Effector CD8-positive, alpha-beta T cell (primary cell): ENCODE data around the gene LRRC27.

ENCODE experiments used
- DNase-seq: peaks from one replicate; lab custom pipeline; 2025; lab: John Stamatoyannopoulos, UW

Gene LRRC27

DNA sequence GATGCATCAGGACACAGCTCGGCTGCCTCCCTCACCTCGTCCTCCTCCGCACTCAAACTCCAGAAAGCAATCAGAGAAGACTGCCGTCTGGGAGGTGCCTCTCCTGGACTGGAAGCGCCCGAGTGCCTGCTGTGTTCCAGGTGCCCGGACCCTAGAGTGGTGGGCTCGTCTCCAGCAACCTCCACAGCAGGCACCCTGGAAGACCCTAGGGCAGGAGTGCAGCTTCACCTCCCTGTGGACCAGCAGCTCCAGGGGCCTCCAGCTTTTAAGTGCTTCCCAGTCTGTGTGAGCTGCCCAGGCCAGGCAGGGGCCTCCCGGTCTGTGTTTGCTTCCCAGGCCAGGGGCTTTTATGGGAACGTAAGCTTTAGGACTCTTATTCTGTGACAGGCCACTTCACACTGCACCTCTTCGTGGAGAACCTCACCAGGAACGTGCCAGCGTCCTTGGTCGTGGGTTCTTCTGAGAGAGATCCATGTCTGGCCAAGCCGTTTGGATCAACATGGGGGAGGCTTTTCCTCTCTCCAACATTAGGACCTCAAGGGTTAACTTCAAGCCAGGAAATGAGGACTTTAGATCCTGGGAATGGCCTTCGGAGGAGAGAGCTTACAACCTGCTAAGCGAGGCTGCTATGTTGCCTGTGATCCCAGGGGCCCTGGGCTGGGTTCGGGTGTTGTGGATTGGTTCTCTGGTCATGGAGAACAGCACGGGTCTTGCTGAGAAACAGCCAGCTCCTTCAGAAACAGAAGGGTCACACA, 59.1 kb downstream of the LRRC27 start:
- DNase-seq = no peak

DNA sequence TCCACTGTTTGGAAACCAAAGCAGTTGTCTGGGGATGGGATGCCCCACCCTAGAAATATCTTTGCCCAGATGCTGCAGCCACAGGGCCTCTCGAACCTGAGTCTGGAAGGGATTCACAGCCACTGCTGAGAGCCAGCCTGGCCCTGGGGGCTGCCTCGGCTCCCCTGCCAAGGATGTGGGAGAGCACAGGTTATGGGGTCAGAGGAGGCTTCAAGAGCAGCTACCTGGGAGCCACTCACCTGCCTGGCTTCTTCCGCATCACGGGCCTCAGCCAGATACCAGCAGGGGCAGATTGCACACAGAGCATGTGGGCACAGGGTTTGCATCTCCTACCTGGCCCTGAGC, 59.7 kb downstream of the LRRC27 start:
- no peak for DNase-seq

DNA sequence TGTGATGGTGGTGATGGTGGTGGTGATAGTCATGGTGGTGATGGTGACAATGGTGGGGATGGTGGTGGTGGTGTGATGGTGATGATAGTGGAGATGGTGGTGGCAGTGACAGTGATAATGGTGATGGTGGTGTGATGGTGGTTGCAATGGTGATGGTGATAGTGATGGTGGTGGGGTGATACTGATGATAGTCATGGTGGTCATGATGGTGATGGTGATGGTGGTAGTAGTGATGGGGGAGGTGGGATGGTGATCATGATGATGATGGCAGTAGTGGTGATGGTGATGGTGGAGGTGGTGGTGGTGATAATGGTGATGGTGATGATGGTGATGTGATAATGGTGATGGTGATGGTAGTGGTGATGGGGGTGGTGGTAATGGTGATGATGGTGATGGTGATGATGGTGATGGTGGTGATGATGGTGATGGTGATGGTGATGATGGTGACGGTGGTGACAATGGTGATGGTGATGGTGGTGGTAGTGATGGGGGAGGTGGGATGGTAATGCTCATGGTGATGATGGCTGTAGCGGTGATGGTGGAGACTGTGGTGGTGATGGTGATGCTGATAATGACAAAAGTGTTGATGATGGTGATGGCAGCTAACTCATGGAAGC, 60.3 kb downstream of the LRRC27 start:
- no peak for DNase-seq

DNA sequence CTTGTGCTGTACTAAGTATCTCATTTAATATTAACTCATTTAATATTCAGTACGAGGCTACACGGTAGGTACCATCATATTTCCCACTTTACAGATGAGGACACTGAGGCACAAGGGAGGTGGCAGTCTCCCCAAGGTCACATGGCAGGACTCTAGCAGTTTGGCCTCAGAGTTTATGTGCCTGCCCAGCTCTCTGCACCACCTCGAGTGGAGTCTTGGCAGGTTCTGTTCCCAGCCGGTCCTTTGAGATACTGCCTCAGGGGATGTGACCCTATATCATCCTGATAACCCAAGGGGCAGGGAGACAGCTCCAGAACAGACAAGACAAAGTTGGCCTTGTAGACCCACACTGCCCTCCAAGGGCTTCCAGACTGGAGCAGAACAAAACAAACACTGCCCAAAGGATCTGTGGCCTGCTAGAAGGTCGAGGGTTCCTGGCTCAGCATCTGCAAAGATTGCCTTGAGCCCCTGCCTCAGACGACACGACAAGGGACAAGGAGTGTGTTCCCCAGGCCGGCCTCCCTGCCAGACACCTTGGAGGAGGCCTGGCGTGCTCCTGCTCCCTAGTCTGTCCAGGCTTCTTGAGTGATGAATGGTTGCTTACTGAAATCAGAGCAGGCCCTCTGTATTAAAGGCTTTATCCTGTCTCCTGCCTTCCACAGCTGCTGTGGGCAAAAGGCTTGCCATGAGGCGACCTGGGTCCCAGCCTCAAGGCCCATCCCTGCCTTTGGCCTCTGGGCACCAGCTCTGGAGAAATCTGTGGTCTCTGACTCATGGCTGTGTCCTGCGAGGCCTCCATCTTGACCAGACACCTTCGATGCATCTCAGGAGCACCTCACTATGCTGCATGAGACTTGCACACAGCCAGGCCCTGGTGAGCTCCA, 61.1 kb downstream of the LRRC27 start:
- DNase-seq = no peak

DNA sequence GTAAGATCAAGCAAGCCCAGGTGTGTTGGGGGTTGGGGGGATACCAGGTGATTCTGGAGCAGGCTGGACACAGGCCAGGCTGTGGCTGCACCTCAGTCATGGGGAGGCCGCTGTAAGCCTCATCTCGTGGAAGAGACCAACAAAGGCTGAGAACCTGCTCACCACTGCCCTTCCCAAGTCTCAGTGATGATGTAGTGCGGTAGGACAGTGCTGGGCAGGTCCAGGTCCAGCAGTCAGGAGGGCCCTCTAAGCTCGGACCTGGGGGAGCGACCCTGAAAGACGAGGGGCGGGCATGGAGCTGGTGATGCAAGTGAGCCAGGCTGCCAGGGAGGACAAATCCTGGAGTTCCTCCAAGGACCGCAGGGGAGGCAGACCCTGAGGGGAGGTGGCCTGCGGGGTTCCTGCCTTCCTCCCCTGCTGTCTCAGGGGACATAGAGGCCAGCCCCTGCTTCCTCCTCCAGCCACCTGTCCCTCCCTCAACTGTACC, 61.7 kb downstream of the LRRC27 start:
- DNase-seq = no peak

DNA sequence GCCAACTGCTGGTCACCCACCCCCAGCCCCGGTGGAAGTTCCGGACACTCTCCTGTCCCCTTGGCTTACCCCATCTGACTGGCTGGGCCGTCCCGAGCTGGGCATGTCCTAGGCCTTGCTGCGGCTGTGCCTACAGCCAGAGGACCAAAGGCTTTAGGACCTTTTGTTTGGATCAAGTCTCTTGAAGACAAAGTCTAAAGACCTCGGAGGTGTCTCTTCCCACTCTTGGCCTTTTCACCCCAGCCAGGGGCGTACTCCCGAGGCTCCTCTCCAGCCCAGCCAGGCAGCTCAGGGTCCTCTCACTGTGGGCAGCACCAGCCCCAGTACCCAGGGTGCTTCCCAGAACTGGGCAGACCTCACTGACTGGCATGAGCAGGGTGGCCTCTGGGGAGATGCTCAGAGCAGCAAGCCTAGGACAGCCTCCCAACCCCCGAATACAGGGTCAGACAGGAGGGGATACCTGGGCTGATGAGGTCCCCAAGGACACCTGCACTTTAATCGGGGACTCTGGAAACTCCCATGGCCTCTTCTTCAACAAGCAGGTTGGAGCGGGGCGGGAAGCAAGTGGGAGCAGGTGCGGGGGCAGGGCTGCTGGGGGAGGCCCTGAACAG, 62.3 kb downstream of the LRRC27 start:
- no peak for DNase-seq

DNA sequence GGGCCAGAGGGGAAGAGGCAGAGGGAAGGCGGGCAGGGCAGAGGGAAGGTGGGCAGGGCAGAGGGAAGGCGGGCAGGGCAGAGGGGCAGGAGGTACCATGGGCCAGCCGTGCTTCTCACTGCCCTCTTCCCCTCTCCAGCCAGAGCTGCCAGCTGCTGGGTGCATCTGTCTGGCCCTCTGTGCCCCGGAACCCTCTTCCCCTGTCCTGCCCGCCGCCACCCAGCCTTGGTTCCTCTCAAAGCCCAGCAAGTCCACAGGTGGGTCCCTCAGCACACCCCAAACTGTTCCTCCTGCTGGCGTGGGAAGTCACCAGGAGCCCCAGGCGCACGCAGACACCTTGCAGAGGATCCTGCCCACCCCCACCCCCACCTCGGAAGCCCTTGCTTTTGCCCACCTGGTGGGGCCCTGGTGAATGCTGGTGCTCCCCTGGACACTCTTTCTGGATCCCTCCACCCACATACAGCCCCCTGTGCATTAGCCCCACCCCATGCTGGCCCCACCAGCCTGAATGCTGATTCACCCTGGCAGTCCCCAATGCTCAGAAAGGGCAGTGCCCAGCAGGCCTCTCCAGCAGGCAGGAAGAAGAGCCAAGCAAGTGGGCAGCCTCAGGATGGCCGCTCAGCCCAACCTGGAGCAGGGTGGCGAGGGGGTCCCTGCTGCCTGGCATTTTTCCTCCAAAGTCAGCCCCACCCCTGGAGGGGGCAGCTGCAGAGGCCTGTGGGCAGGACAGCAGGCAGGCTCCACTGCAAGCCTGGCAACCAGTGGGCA, 63.1 kb downstream of the LRRC27 start:
- DNase-seq = no peak

DNA sequence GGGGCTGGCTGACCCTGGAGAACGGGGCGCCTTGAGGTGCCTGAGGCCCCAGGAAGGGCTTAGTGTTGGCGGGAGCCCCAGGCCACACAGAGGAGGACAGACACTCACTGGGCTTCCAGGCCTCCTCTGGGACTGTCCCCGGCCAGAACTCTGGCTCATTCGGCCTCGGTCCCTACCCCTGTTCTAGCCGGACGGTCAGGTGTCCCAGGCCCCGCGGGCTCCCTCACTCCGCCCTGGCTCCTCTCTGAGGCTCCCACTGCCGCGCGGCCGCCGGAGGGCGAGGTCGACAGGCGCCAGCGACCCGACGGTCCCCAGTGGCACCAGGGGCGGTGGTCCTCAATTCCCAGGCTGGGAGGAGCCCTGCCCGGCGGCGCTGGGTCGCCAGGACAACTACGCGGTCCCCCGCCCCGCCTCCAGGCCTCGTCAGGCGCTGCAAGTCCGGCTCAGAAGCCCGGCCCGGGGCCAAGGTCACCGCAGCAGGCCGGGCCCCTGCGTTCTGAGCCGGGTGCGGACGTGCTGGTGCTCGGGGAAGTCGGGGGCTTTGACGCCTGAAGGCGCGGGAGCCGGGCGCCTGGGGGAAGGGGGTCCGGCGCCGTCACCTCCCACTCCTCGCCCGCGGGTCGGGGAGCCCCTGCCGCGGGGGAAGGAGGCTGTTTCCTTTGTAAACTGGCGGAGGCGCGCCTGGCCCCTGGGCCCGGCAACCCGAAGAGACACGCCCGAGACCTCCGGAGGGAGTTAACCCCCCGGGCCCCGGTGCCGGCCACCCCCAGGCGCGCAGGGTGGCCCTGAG, 63.9 kb downstream of the LRRC27 start:
- DNase-seq = peak; percentile 34

DNA sequence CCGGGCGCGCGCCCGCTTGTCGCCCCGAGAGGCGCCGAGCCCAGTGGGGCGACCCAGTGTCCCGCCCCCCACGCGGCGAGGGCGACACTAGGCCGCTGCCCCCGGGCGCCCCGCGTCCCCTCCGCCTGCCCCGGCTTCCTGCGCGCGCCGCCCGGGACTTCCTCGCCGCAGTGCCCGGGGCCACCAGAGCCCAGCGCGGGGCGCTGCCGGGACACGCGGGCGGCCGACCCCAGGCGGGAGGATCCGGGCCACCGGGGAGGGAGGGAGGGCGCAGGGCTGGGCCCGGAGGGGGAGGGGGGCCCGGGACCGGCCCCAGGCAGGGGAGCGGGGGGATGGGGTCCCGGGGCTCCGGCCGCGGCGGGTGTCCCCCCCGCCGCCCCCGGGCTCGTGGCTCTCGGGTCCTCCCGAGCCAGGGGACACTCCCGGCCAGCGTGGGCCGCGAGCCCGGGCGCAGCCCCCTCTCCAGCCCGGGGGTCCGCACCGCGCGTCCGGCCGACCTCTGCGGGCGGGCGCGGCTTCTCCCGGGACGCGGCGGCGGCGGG, 64.6 kb downstream of the LRRC27 start:
- DNase-seq = peak; percentile 34

DNA sequence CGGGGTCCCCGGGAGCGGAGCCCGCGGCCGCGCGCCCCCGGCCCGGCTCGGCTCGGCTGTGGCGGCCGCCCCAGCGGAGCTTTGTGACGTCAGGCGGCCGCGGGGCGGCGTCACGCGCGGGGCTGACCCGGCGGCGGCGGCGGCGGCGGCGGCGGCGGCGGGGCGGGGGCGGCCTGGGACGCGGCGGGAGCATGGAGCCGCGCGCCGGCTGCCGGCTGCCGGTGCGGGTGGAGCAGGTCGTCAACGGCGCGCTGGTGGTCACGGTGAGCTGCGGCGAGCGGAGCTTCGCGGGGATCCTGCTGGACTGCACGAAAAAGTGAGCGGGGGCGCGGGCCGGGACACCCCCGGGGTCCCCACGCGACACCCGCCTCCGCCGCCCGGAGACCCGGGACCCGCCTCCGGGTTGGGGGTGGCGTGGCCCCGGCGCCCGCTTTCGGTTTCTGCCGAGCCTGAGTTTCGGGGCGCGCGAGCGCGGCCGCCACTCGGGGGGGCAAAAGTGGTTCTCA, 65.1 kb downstream of the LRRC27 start, which contains the start of gene PWWP2B:
Gene PWWP2B, plus strand, starts transcription at position 165 of the 506 bp plus-strand sequence. Its CDS starts 27 bp downstream, at position 192.
- peak; percentile 30 for DNase-seq

DNA sequence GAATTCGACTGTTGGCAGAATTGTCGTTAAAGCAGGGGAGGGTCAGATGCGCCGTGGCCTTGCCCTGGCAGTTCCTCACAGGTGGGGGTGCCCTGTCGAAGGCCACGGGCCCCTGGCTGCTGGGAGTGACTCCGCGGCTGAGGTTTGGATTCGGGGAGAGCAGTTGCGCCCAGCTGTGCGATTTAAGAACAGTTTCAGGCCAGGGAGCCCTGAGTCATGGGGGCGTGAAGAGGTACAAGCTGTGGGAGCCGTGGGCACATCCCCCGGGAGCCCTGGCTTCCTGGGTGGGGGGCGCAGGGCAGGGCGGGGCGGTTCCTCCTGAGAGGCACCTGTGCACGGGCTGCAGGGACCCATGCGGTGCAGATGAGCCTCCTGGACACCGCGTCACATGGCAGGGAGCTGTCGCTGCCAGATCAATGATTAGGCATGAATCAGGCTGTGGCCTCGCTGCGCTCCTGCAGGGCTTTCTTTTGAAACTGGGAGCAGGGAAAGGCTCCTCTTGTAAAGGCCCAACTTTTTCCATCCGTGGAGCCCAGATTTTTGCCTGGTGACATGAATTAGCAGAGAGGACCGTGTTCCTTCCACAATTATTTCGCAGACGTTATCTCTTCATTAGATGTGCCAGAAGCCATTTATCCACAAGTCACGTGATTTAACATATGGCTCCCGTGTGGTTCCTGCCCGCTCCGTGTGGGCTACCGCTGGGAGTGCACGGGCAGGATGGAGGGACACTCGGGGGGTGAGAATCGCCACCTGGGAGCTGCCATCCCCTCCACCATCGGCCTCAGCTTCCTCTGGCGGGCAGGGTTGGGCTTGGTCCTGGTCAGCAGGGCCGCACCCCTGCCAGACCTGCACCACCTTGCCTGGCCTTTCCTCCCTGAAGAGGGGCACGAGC, 65.9 kb downstream of the LRRC27 start:
- no peak for DNase-seq

DNA sequence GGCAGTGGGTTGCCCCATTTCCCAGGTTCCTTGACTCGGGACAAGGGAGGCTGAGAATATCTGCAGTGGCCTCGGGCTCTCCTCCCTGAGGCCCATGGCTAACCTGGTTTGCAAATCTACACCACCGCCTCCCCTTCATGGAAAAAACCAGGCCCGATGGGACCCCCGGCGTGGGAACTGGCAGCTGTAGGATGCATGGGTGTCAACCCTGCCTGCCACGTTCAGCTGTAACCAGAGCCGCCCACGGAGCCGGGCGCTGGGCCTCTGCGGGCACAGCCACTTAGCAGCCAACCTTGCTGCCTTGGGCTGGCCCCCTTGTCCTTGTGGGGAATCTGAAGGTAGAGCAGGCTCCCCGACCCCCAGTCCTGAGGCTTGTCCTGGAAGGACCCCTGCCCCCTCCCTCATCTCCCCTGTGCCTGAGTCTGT, 66.6 kb downstream of the LRRC27 start:
- DNase-seq = no peak

DNA sequence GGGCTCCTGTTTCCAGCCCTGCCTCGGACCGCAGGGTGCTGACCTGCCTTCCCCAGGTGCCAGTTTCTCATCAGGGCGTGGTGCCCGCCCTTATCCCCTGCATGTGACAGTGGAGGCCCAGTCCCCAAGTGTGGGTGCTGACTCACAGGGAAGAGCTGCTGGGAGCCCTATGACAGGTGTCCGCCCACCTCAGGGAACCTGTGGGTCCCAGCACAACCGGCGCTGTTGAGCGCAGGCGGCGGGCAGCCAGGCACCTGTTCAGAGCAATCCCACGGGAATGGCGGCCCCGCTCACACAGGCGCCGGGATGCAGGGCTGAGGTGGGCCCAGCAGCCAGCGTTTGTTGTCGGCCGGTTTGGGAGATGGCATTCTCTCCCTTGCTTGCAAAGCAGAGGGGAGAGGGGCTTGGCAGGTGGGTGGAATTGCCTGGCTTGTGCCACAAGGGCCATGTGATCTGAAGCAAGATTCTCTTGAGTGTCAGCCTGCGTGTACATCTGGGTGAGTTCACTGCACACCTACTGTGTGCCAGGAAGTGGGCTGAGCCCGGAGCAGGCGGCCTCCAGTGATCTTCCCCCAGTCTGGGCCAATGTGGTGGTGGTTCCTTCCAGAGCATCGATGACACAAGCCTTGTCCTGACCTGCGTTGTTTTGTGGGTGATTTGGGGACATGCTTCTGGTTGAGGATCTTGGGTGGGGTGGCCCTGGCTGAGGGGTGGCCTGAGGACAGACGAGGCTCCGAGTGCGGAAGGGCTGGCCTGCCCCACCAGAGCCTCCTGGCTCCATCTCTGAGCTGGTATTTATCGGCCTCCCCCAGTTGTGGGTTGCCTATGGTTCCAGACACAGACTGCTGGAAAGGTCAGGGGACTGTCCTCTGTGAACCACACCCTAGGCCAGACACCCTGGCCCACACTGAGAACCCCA, 67.4 kb downstream of the LRRC27 start:
- DNase-seq = no peak

DNA sequence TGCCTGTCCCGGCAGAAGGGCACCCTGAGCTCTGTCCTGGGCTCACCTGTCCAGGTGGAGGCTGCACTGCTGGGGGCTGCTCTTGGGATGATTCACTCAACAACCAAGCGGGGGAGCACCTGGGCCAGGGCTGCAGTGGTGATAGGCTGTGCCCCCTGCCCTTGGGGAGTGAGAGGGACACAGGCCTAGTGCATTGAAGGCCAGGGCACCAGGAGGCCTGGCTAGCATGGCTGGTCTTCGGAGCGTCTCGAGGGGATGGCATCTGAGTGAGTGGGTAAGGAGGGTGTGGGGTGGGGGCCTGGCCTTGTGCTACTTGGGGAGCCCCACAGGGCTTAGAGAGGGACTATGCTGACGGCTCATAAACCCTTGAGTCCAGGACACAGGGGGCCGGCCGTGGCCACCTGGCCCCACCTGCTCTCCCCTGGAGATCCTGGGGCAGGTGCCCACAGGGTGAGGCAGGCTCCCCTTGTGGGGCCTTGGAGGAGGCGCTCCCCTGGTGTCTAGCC, 68.1 kb downstream of the LRRC27 start:
- DNase-seq = no peak

DNA sequence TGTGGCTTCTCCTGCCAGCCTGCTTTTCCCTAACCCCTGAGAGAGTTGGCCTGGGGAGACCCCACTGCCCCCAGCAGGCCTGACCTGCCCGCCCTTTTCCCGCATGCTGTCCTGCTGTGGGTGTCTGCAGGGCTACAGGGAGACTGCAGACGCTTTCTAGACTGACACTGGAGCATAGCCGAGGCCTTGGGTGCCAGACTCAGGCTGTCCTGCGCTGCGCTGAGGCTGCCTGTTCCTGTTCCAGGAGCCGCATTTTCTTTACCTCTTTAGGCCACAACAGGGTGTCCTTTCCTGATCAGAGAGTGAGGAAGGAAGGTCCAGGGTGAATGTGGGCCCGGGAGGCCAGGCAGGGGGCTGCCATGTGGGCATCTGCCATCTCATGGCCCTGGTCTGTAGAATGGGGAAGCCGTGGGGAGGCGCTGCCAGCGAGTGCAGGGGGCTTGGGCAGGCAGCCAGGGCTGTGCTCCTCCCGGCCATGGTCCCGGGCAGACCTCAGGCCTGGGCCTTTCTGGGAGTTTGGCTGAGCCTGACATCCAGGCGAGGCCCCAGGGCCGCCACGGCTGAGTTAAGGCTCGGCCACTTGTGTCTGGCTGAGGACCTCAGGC, 68.7 kb downstream of the LRRC27 start:
- DNase-seq = no peak

DNA sequence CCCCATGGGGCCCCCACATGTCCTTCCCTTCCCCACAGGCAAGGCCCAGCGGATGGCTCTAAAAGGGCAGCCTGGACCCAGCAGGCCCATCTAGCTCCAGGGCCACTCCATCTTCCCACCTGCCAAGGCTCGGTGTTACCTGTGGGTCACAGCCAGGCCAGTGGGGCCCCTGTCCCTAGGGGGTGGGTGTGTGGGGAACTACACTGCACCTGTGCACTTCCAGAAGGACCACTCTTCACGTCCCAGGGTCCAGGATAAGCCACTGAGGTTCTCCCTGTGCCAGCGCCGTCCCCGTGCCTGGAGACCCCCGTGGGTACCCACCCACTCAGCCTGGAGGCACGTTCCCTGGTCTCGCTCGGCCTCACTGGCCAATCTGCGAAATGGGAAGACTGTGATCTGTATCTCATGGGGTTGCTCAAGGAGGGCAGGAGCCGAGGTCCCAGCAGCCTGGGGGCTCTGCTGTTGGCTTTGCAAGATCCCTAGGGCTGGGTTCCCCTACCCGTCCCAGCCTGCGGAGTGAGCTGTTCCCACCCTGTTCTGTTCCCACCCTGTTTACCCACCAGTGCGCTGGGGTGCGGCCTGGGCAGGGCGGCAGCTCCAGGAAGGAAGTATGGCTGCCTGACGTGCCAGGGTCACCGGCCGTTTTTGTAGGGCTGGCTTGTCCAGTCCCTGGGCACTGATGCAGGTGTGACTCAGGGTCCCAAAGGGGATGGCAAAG, 69.6 kb downstream of the LRRC27 start:
- DNase-seq = no peak
